Calu3 (cell line): ENCODE results near the gene SUSD3. TPM values are rescaled to one million over a fixed set of nuclear protein-coding genes. Genes with fewer than 3 reads are reported as not detected.

Experiments used
- BruUV-seq: library from RNA; stranded (reverse); fragments of 400-500 nt; replicated peaks from 2 replicates; lab custom pipeline; 2021; lab: Mats Ljungman, UMichigan
- CTCF ChIA-PET: fragments of 300-600 bp; sonication (Branson Sonifier 250); formaldehyde crosslinking; loops from one replicate; lab custom pipeline; 2022; ENCODE audit warnings: antibody characterized with exemption; lab: Charles Lee
- DNase-seq: peaks from one replicate; pipeline ENCODE4 v3.0.0; 2022
- H3K27ac Mint-ChIP-seq: one replicate; pipeline ENCODE4 v1.8.0; 2022; ENCODE audit warnings: mixed read lengths; ENCODE audit not compliant: unreplicated experiment
- H3K27me3 Mint-ChIP-seq: one replicate; pipeline ENCODE4 v1.8.0; 2022; ENCODE audit warnings: mixed read lengths; ENCODE audit not compliant: unreplicated experiment
- H3K36me3 Mint-ChIP-seq: one replicate; pipeline ENCODE4 v1.8.0; 2022; ENCODE audit warnings: mild to moderate bottlenecking, moderate library complexity, mixed read lengths; ENCODE audit not compliant: insufficient read depth, unreplicated experiment
- H3K4me1 Mint-ChIP-seq: one replicate; pipeline ENCODE4 v1.8.0; 2022; ENCODE audit warnings: mild to moderate bottlenecking, low read depth, mixed read lengths; ENCODE audit not compliant: unreplicated experiment
- H3K4me3 Mint-ChIP-seq: one replicate; pipeline ENCODE4 v1.8.0; 2022; ENCODE audit warnings: mild to moderate bottlenecking, low read depth, moderate library complexity, mixed read lengths; ENCODE audit not compliant: unreplicated experiment
- H3K9me3 Mint-ChIP-seq: one replicate; pipeline ENCODE4 v1.8.0; 2022; ENCODE audit warnings: low read depth, mixed read lengths; ENCODE audit not compliant: unreplicated experiment
- CTCF ChIP-seq: fragments of 200-600 bp; IDR thresholded peaks from one replicate; pipeline ENCODE4 v1.8.0; 2022; ENCODE audit warnings: antibody characterized with exemption; ENCODE audit not compliant: unreplicated experiment
- intact Hi-C: fragments of 100-400 bp; cut with micrococcal nuclease; formaldehyde crosslinking; loops from one replicate; pipeline ENCODE4 v1.10.0; 2022; ENCODE audit not compliant: unreplicated experiment
- total RNA-seq: library from RNA; stranded (reverse); gene quantifications from 2 replicates; pipeline ENCODE4 v1.2.3, GENCODE V29; 2022

SUSD3 gene
- total RNA-seq, 1 experiment from 2014 or later: 1.3 TPM

- TF ChIP-seq CTCF: no peak
- no peak overlapping the region for H3K27ac Mint-ChIP-seq
- intact Hi-C loops: no loop called here
- H3K4me3 Mint-ChIP-seq: no peak overlapping the region
- no peaks in the 10 kb centered on the region for H3K4me1 Mint-ChIP-seq
- no peaks in the 10 kb centered on the region for H3K36me3 Mint-ChIP-seq
- DNase-seq: no peak
- H3K27me3 Mint-ChIP-seq: no peaks in the 10 kb centered on the region
- CTCF ChIA-PET: no interaction called here
- H3K9me3 Mint-ChIP-seq: no peaks in the 10 kb centered on the region
- no TSS peak for BruUV-seq
These were observed 17.2 kb upstream of the SUSD3 start for GRCh38 chr9:93041108-93041802.

- Mint-ChIP-seq H3K27me3 (peaks cover 10% of the 10 kb centered on the region), H3K4me3 (no peak overlapping the region), H3K9me3 (no peaks in the 10 kb centered on the region), H3K4me1 (no peaks in the 10 kb centered on the region), H3K36me3 (no peaks in the 10 kb centered on the region), H3K27ac (no peak overlapping the region)
- no TSS peak for BruUV-seq
- no peak for TF ChIP-seq CTCF
- CTCF ChIA-PET: no interaction called here
- DNase-seq: no peak
- intact Hi-C loops: no loop called here
These were observed 15.4 kb upstream of the SUSD3 start for GRCh38 chr9:93043122-93043521.

- H3K4me1 Mint-ChIP-seq: no peaks in the 10 kb centered on the region
- H3K36me3 Mint-ChIP-seq: no peaks in the 10 kb centered on the region
- H3K27me3 Mint-ChIP-seq: peaks cover 21% of the 10 kb centered on the region
- H3K9me3 Mint-ChIP-seq: no peaks in the 10 kb centered on the region
- intact Hi-C loops: no loop called here
- CTCF ChIA-PET: no interaction called here
- no peak overlapping the region for H3K27ac Mint-ChIP-seq
- no peak overlapping the region for H3K4me3 Mint-ChIP-seq
- no peak for DNase-seq
- no TSS peak for BruUV-seq
- TF ChIP-seq CTCF: no peak
These were observed 13.0 kb upstream of the SUSD3 start for GRCh38 chr9:93045521-93045920.

GRCh38 chr9:93048566-93049448, 9.7 kb upstream of the SUSD3 start:
- Mint-ChIP-seq H3K27ac (no peak overlapping the region), H3K4me1 (no peaks in the 10 kb centered on the region), H3K27me3 (peaks cover 21% of the 10 kb centered on the region), H3K4me3 (no peak overlapping the region), H3K9me3 (no peaks in the 10 kb centered on the region), H3K36me3 (no peaks in the 10 kb centered on the region)
- no peak for TF ChIP-seq CTCF
- intact Hi-C loops: no loop called here
- DNase-seq: no peak
- CTCF ChIA-PET: no interaction called here
- no TSS peak for BruUV-seq
